GM12878 (cell line): ENCODE data around the gene ST7.

Source experiments
- BHLHE40 ChIP-seq, 2 experiments: fragments of 450-650 bp in 1 of 2; IDR thresholded peaks; 2 replicates each; pipeline ENCODE4 v1.6.1; 2011 to 2017; ENCODE audit warnings: low read depth in 2 of 2, borderline replicate concordance in 1 of 2, improper control_type of control experiment in 1 of 2, low read length in 1 of 2, mild to moderate bottlenecking in 1 of 2
- HDAC2 ChIP-seq: fragments of 200-600 bp; sonication (generic); IDR thresholded peaks from 2 replicates; pipeline ENCODE4 v1.6.1; 2017
- HDAC6 ChIP-seq: fragments of 200-600 bp; sonication (generic); IDR thresholded peaks from one replicate; pipeline ENCODE4 v1.8.0; 2017; ENCODE audit warnings: antibody characterized with exemption; ENCODE audit not compliant: unreplicated experiment
- POLR2A ChIP-seq: IDR thresholded peaks from 2 replicates; pipeline ENCODE4 v1.6.1; 2011; ENCODE audit warnings: low read depth, mild to moderate bottlenecking, low read length
- PRDM15 ChIP-seq: fragments of 450-650 bp; formaldehyde crosslinking; IDR thresholded peaks from 2 replicates; pipeline ENCODE4 v1.4.0; 2020; ENCODE audit warnings: mild to moderate bottlenecking, moderate library complexity

GRCh38 chr7:117218700-117219099 is 265.4 kb downstream of the ST7 start:
- TF ChIP-seq HDAC6 (no peak), HDAC2 (no peak), BHLHE40 (IDR thresholded peaks at IDR 0.05; ENCODE audit: borderline replicate concordance in 1 of 2, low read depth in 2 of 2, low read length in 1 of 2) (no peak), POLR2A (no peak), PRDM15 (CRISPR knock-in tag) (no peak)
